Measurements from ENCODE around the gene KIR2DL1.
"Not testable (repeated sequence)": the region's sequence is repeated elsewhere in the genome, so short reads cannot be mapped to it uniquely, and the experiment has no call there.

KIR2DL1 gene

GRCh38 chr19:54769646-54770045 is at the start of gene KIR2DL1:
Gene KIR2DL1 (plus strand): TSS chr19:54769793. CDS start chr19:54769851, 58 bp downstream.
- DNase-seq (ENCODE audit: low read depth, low spot score): not testable (repeated sequence)

- DNase-seq (ENCODE audit: low read depth, low spot score): no peak
Observed at GRCh38 chr19:54724142-54724541, 45.5 kb upstream of the KIR2DL1 start, which contains the start of gene KIR3DL3. Gene KIR3DL3 (plus strand): TSS chr19:54724442. CDS start chr19:54724497, 55 bp downstream.

GRCh38 chr19:54724644-54725043 is 44.9 kb upstream of the KIR2DL1 start:
- no peak for DNase-seq (ENCODE audit: low read depth, low spot score)

GRCh38 chr19:54725321-54725720 is 44.3 kb upstream of the KIR2DL1 start:
- DNase-seq (ENCODE audit: low read depth, low spot score): no peak

GRCh38 chr19:54727562-54727961 is 42.0 kb upstream of the KIR2DL1 start:
- DNase-seq (ENCODE audit: low read depth, low spot score): no peak

GRCh38 chr19:54728167-54728566 is 41.4 kb upstream of the KIR2DL1 start:
- DNase-seq (ENCODE audit: low read depth, low spot score): no peak

GRCh38 chr19:54729416-54730188 is 40.0 kb upstream of the KIR2DL1 start:
- no peak for DNase-seq (ENCODE audit: low read depth, low spot score)

- DNase-seq (ENCODE audit: low read depth, low spot score): no peak
Observed at GRCh38 chr19:54731191-54731590, 38.4 kb upstream of the KIR2DL1 start.

GRCh38 chr19:54738306-54738705 is 31.3 kb upstream of the KIR2DL1 start, which contains the start of gene KIR2DL3:
Gene KIR2DL3 (plus strand): TSS chr19:54738513. CDS start chr19:54738546, 33 bp downstream.
- not testable (repeated sequence) for DNase-seq (ENCODE audit: low read depth, low spot score)

GRCh38 chr19:54738715-54739114 is 30.9 kb upstream of the KIR2DL1 start:
- DNase-seq (ENCODE audit: low read depth, low spot score): no peak

- no peak for DNase-seq (ENCODE audit: low read depth, low spot score)
Observed at GRCh38 chr19:54739587-54740497, 29.8 kb upstream of the KIR2DL1 start.

- not testable (repeated sequence) for DNase-seq (ENCODE audit: low read depth, low spot score)
Observed at GRCh38 chr19:54741950-54742349, 27.6 kb upstream of the KIR2DL1 start.

GRCh38 chr19:54744080-54744479 is 25.5 kb upstream of the KIR2DL1 start:
- DNase-seq (ENCODE audit: low read depth, low spot score): not testable (repeated sequence)

- DNase-seq (ENCODE audit: low read depth, low spot score): not testable (repeated sequence)
Observed at GRCh38 chr19:54747614-54748322, 21.8 kb upstream of the KIR2DL1 start.

GRCh38 chr19:54750276-54750675 is 19.3 kb upstream of the KIR2DL1 start:
- not testable (repeated sequence) for DNase-seq (ENCODE audit: low read depth, low spot score)

- not testable (repeated sequence) for DNase-seq (ENCODE audit: low read depth, low spot score)
Observed at GRCh38 chr19:54756204-54757110, 13.1 kb upstream of the KIR2DL1 start.

GRCh38 chr19:54758577-54758976 is 11.0 kb upstream of the KIR2DL1 start:
- DNase-seq (ENCODE audit: low read depth, low spot score): not testable (repeated sequence)

GRCh38 chr19:54764219-54764618 is 5.4 kb upstream of the KIR2DL1 start:
- not testable (repeated sequence) for DNase-seq (ENCODE audit: low read depth, low spot score)

- not testable (repeated sequence) for DNase-seq (ENCODE audit: low read depth, low spot score)
Observed at GRCh38 chr19:54766464-54766863, 3.1 kb upstream of the KIR2DL1 start.

- DNase-seq (ENCODE audit: low read depth, low spot score): not testable (repeated sequence)
Observed at GRCh38 chr19:54770511-54770910, 918 bp downstream of the KIR2DL1 start.

Data from iPS DF 19.7 (cell line).